Smooth muscle cell (in vitro differentiated cells): Measurements from ENCODE around the gene WWOX. TPM values are rescaled to one million over a fixed set of nuclear protein-coding genes. Genes with fewer than 3 reads are reported as not detected.

Experiments used
- DNase-seq: peaks from one replicate; lab custom pipeline; 2025; ENCODE audit not compliant: unreplicated experiment; lab: John Stamatoyannopoulos, UW
- H2AFZ ChIP-seq: fragments of 200-600 bp; sonication (generic); 2 replicates; pipeline ENCODE4 v1.6.0; 2016; ENCODE audit warnings: antibody characterized with exemption, low read depth, mild to moderate bottlenecking
- H3F3A ChIP-seq: fragments of 200-600 bp; sonication (generic); 2 replicates; pipeline ENCODE4 v1.6.0; 2017; ENCODE audit warnings: antibody characterized with exemption, low read depth
- H3K27ac ChIP-seq: fragments of 200-600 bp; sonication (generic); 2 replicates; pipeline ENCODE4 v1.5.1; 2016; ENCODE audit warnings: low read depth, mild to moderate bottlenecking
- H3K27me3 ChIP-seq: fragments of 200-600 bp; sonication (generic); 2 replicates; pipeline ENCODE4 v1.6.1; 2016; ENCODE audit warnings: low read depth, mild to moderate bottlenecking
- H3K36me3 ChIP-seq: fragments of 200-600 bp; sonication (generic); 2 replicates; pipeline ENCODE4 v1.5.1; 2016; ENCODE audit warnings: low read depth
- H3K4me1 ChIP-seq: fragments of 200-600 bp; sonication (generic); 2 replicates; pipeline ENCODE4 v1.5.1; 2016; ENCODE audit warnings: low read depth
- H3K4me2 ChIP-seq: fragments of 200-600 bp; sonication (generic); 2 replicates; pipeline ENCODE4 v1.6.0; 2016; ENCODE audit warnings: mild to moderate bottlenecking
- H3K4me3 ChIP-seq: fragments of 200-600 bp; sonication (generic); 2 replicates; pipeline ENCODE4 v1.5.1; 2016; ENCODE audit warnings: mild to moderate bottlenecking
- H3K79me2 ChIP-seq: fragments of 200-600 bp; sonication (generic); 2 replicates; pipeline ENCODE4 v1.6.0; 2016; ENCODE audit warnings: low read depth, mild to moderate bottlenecking
- H3K9ac ChIP-seq: fragments of 200-600 bp; sonication (generic); 2 replicates; pipeline ENCODE4 v1.6.0; 2016; ENCODE audit warnings: low read depth
- H3K9me3 ChIP-seq: fragments of 200-600 bp; sonication (generic); replicated peaks from 2 replicates; pipeline ENCODE4 v1.5.1; 2016; ENCODE audit warnings: low read depth
- H4K20me1 ChIP-seq: fragments of 200-600 bp; sonication (generic); 2 replicates; pipeline ENCODE4 v1.6.0; 2016; ENCODE audit warnings: low read depth
- CTCF ChIP-seq: fragments of 200-600 bp; sonication (generic); IDR thresholded peaks from 2 replicates; pipeline ENCODE4 v1.5.1; 2017; ENCODE audit warnings: borderline replicate concordance, mild to moderate bottlenecking, antibody characterized with exemption; ENCODE audit not compliant: insufficient read depth, poor library complexity, severe bottlenecking
- WGBS: methylation state at CpG from one replicate; pipeline ENCODE4 v1.1.7; 2016; ENCODE audit warnings: low lambda C conversion rate; 5-methylcytosine and 5-hydroxymethylcytosine counted together
- polyA plus RNA-seq: library from polyadenylated mRNA; unstranded; fragments of >200 nt; fragmentation: Nextera tagmentation; extraction: Ambion mirVana; gene quantifications from 2 replicates; pipeline ENCODE4 v1.2.1, GENCODE V29; 2016
- total RNA-seq: library from RNA; depleted of rRNA; stranded (reverse); fragments of >200 nt; gene quantifications from 2 replicates; pipeline ENCODE4 v1.2.3, GENCODE V29; 2014

WWOX gene
- total and polyA plus RNA-seq, 2 experiments from 2014 or later = 7.5 to 14.0 TPM

- H3K79me2 ChIP-seq = no peaks in the 10 kb centered on the region
- no peak overlapping the region for H3K4me3 ChIP-seq
- DNase-seq = no peak
- H3K9ac ChIP-seq = no peak overlapping the region
- no peaks in the 10 kb centered on the region for H3K9me3 ChIP-seq
- no peak overlapping the region for H2AFZ ChIP-seq
- H3K4me1 ChIP-seq = no peaks in the 10 kb centered on the region
- no peaks in the 10 kb centered on the region for H3K27me3 ChIP-seq
- no peaks in the 10 kb centered on the region for H3F3A ChIP-seq
- H3K4me2 ChIP-seq = no peak overlapping the region
- H3K36me3 ChIP-seq = no peaks in the 10 kb centered on the region
- WGBS = 67% methylated on average over 7 of the region's 7 CpGs
- H3K27ac ChIP-seq = no peak overlapping the region
- no peaks in the 10 kb centered on the region for H4K20me1 ChIP-seq
- no peak for TF ChIP-seq CTCF
Measured at GRCh38 chr16:78745108-78746019, 645.9 kb downstream of the WWOX start.

DNA sequence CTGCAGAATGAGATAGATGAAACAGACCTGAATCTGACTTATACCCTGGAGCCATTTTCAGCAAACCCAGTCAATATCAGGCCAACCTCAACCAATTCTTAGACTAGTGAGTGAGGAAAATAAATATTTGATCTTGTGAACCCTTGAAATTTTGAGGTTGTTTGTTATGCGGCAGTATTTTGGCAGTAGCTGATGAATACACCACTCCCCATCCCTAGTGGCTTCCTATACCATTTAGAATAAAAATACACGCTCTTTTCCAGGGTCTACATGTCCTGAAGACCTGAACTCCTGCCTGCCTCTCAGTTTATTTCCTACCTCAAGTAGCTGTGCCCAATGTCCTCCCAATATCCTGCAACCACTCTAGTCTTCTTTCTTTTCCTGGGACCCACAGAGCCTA lies 647.3 kb downstream of the WWOX start:
- Histone ChIP-seq H3K4me2 (no peak overlapping the region), H4K20me1 (no peaks in the 10 kb centered on the region), H3K9ac (no peak overlapping the region), H3K27me3 (no peaks in the 10 kb centered on the region), H3K4me1 (no peaks in the 10 kb centered on the region), H3F3A (no peaks in the 10 kb centered on the region), H3K4me3 (no peak overlapping the region), H3K36me3 (no peaks in the 10 kb centered on the region), H3K27ac (no peak overlapping the region), H2AFZ (no peak overlapping the region), H3K79me2 (no peaks in the 10 kb centered on the region), H3K9me3 (no peaks in the 10 kb centered on the region)
- DNase-seq = no peak
- 100% methylated on average over 2 of the region's 2 CpGs for WGBS
- TF ChIP-seq CTCF = no peak

DNA sequence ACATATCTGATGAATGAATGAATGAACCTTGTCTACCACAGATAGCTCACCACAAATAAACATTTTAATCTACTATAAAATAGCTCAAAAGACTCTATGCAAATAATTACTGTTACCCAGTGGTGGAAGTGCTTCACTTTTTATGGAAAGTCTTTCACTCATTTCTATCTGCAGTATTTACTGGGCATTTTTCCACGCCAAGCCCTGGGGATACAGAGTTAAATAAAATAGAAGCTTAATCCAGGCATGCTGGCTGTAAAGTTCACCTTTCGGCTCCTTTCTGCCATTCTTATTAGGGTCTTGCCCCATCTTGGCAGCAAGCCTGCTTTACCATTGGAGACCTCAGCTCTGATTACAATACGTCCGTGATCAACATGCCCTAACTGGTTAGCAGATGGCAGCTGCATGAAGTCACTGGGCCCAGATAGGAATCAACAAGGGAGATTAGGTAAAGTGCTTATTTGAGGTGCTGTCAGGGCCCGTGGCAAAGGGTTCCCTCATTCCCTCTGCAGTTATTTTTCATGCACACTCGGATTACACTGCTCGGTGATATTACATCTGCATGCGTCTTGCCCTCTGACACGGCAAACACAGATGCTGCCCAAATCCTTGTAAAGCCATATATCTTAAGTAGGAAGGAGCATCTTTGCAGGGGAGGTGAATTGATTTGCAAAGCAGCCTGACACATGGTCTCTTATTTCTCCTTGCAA lies 648.9 kb downstream of the WWOX start:
- no peak for TF ChIP-seq CTCF
- H3F3A ChIP-seq = no peaks in the 10 kb centered on the region
- no peak overlapping the region for H3K4me2 ChIP-seq
- H3K9ac ChIP-seq = no peak overlapping the region
- no peaks in the 10 kb centered on the region for H3K9me3 ChIP-seq
- H3K4me1 ChIP-seq = no peaks in the 10 kb centered on the region
- WGBS = 60% methylated on average over 9 of the region's 9 CpGs
- no peak overlapping the region for H3K27ac ChIP-seq
- no peaks in the 10 kb centered on the region for H3K27me3 ChIP-seq
- H3K36me3 ChIP-seq = no peaks in the 10 kb centered on the region
- no peak for DNase-seq
- no peak overlapping the region for H2AFZ ChIP-seq
- no peaks in the 10 kb centered on the region for H3K79me2 ChIP-seq
- no peaks in the 10 kb centered on the region for H4K20me1 ChIP-seq
- no peak overlapping the region for H3K4me3 ChIP-seq
